Suprapubic skin (tissue), 3 donors: ENCODE measurements around the gene PIK3R2.

Source experiments
- POLR2A ChIP-seq, 2 donors: fragments of 450-650 bp; IDR thresholded peaks; one replicate each; pipeline ENCODE4 v1.6.1; 2017; ENCODE audit warnings: antibody characterized with exemption in 2 of 2, mild to moderate bottlenecking in 2 of 2, moderate library complexity in 2 of 2
- TF ChIP-seq, protein P1 (sequence below), 2 donors: fragments of 200-600 bp in 1 of 2; fragments of 450-650 bp in 1 of 2; sonication (generic) in 1 of 2; IDR thresholded peaks; one replicate each; pipeline ENCODE4 v1.5.1; 2016 to 2019; ENCODE audit warnings: antibody characterized with exemption in 2 of 2, mild to moderate bottlenecking in 1 of 2, moderate library complexity in 1 of 2

DNA sequence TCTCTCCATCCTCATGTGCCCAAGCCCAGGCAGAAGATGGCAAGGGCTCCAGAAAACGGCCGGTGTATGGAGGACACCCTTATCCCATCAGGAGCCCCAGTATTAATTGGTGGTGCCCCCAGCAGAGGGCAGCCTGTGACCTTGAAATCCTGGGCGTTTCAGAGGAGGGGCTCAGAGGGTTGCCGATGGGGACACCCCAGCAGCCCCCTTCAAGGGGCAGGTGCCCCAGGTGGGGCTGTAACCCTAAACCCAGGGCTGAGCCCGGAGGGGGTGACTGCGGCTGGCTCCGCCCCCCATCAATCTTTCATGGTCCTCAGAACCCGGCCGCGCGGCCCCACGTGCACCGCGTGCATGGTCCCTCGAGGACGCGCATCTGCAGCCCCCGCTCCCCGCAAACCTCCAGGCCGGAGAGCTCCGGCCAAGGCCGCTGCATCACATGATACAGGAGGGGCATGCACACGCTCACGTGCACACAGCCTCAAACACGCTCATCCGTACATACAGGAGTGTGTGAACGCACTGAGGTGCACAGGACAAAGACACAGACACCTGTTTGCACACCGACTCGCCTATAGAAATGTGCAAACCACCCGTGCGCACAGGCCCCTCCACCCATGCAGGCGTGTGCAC lies 49.9 kb downstream of the PIK3R2 start:
- TF ChIP-seq, protein P1, sequence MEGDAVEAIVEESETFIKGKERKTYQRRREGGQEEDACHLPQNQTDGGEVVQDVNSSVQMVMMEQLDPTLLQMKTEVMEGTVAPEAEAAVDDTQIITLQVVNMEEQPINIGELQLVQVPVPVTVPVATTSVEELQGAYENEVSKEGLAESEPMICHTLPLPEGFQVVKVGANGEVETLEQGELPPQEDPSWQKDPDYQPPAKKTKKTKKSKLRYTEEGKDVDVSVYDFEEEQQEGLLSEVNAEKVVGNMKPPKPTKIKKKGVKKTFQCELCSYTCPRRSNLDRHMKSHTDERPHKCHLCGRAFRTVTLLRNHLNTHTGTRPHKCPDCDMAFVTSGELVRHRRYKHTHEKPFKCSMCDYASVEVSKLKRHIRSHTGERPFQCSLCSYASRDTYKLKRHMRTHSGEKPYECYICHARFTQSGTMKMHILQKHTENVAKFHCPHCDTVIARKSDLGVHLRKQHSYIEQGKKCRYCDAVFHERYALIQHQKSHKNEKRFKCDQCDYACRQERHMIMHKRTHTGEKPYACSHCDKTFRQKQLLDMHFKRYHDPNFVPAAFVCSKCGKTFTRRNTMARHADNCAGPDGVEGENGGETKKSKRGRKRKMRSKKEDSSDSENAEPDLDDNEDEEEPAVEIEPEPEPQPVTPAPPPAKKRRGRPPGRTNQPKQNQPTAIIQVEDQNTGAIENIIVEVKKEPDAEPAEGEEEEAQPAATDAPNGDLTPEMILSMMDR (IDR thresholded peaks at IDR 0.05), result no peak
- no peak for TF ChIP-seq POLR2A (IDR thresholded peaks at IDR 0.05)
